Measurements from ENCODE around the gene TNNI3K. TPM values are rescaled to one million over a fixed set of nuclear protein-coding genes. Genes with fewer than 3 reads are reported as not detected.

The TNNI3K gene
- total and polyA plus RNA-seq, 2 of the 8 experiments (the other 6 are each of a cell fraction or from before 2014, with no cell fraction given): 0.41 to 0.48 TPM

DNA sequence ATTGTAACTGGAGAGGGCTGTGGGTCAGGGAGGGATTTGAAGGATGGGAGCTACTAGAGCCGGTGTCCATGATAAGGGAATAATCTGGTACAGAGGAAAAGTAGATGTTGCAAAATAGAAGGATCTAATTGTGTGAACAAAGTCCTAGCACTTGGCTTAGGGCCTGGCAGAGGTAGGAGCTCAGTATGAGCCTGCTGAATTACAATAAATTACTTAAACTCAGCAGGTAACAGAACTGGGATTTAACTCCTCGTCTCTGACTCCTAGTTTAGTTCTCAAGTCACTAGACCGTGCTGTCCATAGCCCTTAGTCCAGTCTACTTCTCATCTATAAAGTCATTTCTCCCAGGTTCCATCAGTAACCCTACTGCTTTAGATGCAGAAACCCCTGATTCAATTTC lies 157.0 kb downstream of the TNNI3K start:
- Histone ChIP-seq H3K4me1 (replicated peaks in 1 of 4; ENCODE audit: control insufficient read depth in 3 of 4, insufficient read depth in 4 of 4, low read length in 3 of 4) (peaks cover 0 to 6% (median 0%) of the 10 kb centered on the region in 4 experiments; a peak in 1 of 7 replicates), H4K5ac (ENCODE audit: insufficient read length, low read depth, low read length) (no peak overlapping the region), H2AK5ac (ENCODE audit: low read depth, low read length) (no peak overlapping the region), H3K9me3 (ENCODE audit: insufficient read depth in 2 of 2, low read depth in 1 of 2, low read length in 1 of 2) (no peaks in the 10 kb centered on the region), H2BK15ac (ENCODE audit: low read length) (no peak overlapping the region), H3K56ac (replicated peaks; ENCODE audit: insufficient read length, low read depth, low read length) (no peak overlapping the region), H2BK20ac (ENCODE audit: low read length) (no peak overlapping the region), H4K91ac (replicated peaks; ENCODE audit: insufficient read length, low read length) (no peak overlapping the region), H3K4ac (replicated peaks; ENCODE audit: insufficient read length, low read depth, low read length) (no peak overlapping the region), H3K4me3 (ENCODE audit: extremely low read depth in 1 of 4, insufficient read depth in 2 of 4, low read depth in 3 of 4, low read length in 4 of 4) (no peak overlapping the region), H3K79me2 (ENCODE audit: control insufficient read depth in 1 of 2, insufficient read depth in 2 of 2, low read length in 2 of 2) (no peaks in the 10 kb centered on the region), H3K79me1 (ENCODE audit: low read depth, low read length) (no peaks in the 10 kb centered on the region), H3K4me2 (ENCODE audit: insufficient read depth in 1 of 2, low read depth in 2 of 2, low read length in 2 of 2) (peak overlapping the region in 1 of 2 experiments; percentile 31; a peak in 2 of 4 replicates), H3K27me3 (replicated peaks in 1 of 4; ENCODE audit: control insufficient read depth in 3 of 4, extremely low read depth in 1 of 4, insufficient read depth in 3 of 4, low read length in 3 of 4) (no peaks in the 10 kb centered on the region), H3K23me2 (ENCODE audit: low read depth, low read length) (no peaks in the 10 kb centered on the region), H3K14ac (ENCODE audit: insufficient read length) (no peak overlapping the region), H2BK12ac (ENCODE audit: low read depth, low read length) (no peak overlapping the region), H3K23ac (ENCODE audit: insufficient read length) (no peak overlapping the region), H4K20me1 (replicated peaks in 1 of 2; ENCODE audit: control insufficient read depth in 1 of 2, insufficient read depth in 2 of 2, low read length in 2 of 2) (no peaks in the 10 kb centered on the region), H2AFZ (ENCODE audit: low read length) (no peak overlapping the region), H3K18ac (ENCODE audit: extremely low read depth, low read length) (no peak overlapping the region; the same call in 1 of the 2 replicates), H3K27ac (ENCODE audit: low read depth, low read length) (no peak overlapping the region), H3K9ac (replicated peaks in 1 of 4; ENCODE audit: extremely low read depth in 1 of 4, low read depth in 3 of 4, low read length in 3 of 4) (no peak overlapping the region), H4K8ac (ENCODE audit: extremely low read depth, insufficient read depth, low read length) (no peak overlapping the region), H2BK5ac (ENCODE audit: low read depth, low read length) (no peak overlapping the region), H3K36me3 (ENCODE audit: control insufficient read depth in 2 of 4, insufficient read depth in 4 of 4, low read length in 3 of 4) (no peaks in the 10 kb centered on the region), H2BK120ac (replicated peaks; ENCODE audit: low read depth, low read length) (no peak overlapping the region)
- POLR2A ChIA-PET (ENCODE audit: partially characterized antibody): no interaction called here
- 70% methylated on average over 3 of the region's 3 CpGs; no CpG with 5 or more reads in 1 of the 2 experiments for WGBS, 2 experiments (ENCODE audit: extremely low coverage in 1 of 2, insufficient coverage in 1 of 2, insufficient read length in 1 of 2, insufficient replicate concordance in 2 of 2, low coverage in 1 of 2, low lambda C conversion rate in 2 of 2, missing lambda C conversion rate in 1 of 2)
- no peak for DNase-seq (ENCODE audit: low read depth in 1 of 2, low spot score in 2 of 2)
- FAIRE-seq: no peak
- CTCF ChIA-PET (ENCODE audit: partially characterized antibody): interaction anchor here (0.8 kb wide), 1 partner anchor 1299 kb away, joined by 3 read pairs; no protein-coding TSS in a partner anchor
- TF ChIP-seq SIN3A (conservative IDR thresholded peaks at IDR 0.05 in 1 of 2, IDR thresholded peaks at IDR 0.05 in 1 of 2; ENCODE audit: low read depth in 1 of 2, low read length in 2 of 2) (no peak), RFX5 (IDR thresholded peaks at IDR 0.05; ENCODE audit: borderline replicate concordance, low read depth, low read length) (no peak), SIRT6 (IDR thresholded peaks at IDR 0.05; ENCODE audit: low read length) (no peak), MAFK (IDR thresholded peaks at IDR 0.05; ENCODE audit: low read depth, low read length) (no peak), KDM1A (IDR thresholded peaks at IDR 0.05; ENCODE audit: borderline replicate concordance, low read length) (no peak), ASH2L (IDR thresholded peaks at IDR 0.05; ENCODE audit: low read length) (no peak), CTBP2 (IDR thresholded peaks at IDR 0.05; ENCODE audit: borderline replicate concordance, insufficient read depth, insufficient read length, low read length) (no peak), RBBP5 (IDR thresholded peaks at IDR 0.05; ENCODE audit: borderline replicate concordance, low read depth, low read length) (no peak), YY1 (IDR thresholded peaks at IDR 0.05; ENCODE audit: low read depth, low read length) (no peak), KDM5A (IDR thresholded peaks at IDR 0.05; ENCODE audit: low read length) (no peak), SP1 (IDR thresholded peaks at IDR 0.05; ENCODE audit: low read depth, low read length) (no peak), RAD21 (IDR thresholded peaks at IDR 0.05 in 1 of 2, conservative IDR thresholded peaks at IDR 0.05 in 1 of 2; ENCODE audit: low read depth in 2 of 2, low read length in 2 of 2) (no peak), EZH2 (IDR thresholded peaks at IDR 0.05; ENCODE audit: low read depth, low read length, severe bottlenecking) (no peak), SUZ12 (IDR thresholded peaks at IDR 0.05; ENCODE audit: low read length) (no peak), TBP (IDR thresholded peaks at IDR 0.05; ENCODE audit: low read depth, low read length) (no peak)

Measured in H1 (cell line).